ENCODE results near the gene PANK2.

The PANK2 gene

GRCh38 chr20:3871550-3872265 lies 17.5 kb upstream of the PANK2 start:
- no peak overlapping the region for H3K27ac ChIP-seq
- H3K4me1 ChIP-seq, result peaks cover 0 to 9% (median 0%) of the 10 kb centered on the region in 4 donors
- peaks cover 18 to 67% (median 19%) of the 10 kb centered on the region in 3 donors for H3K36me3 ChIP-seq
- H3K27me3 ChIP-seq, result no peaks in the 10 kb centered on the region
- DNase-seq, result no peak
- no peaks in the 10 kb centered on the region for H3K9me3 ChIP-seq
- intact Hi-C loops (cut with DNase I; ENCODE audit: low total_unique reads), result no loop called here
- no peak overlapping the region for H3K4me3 ChIP-seq
- TF ChIP-seq CTCF (IDR thresholded peaks at IDR 0.05), result no peak

GRCh38 chr20:3873507-3873906 lies 15.7 kb upstream of the PANK2 start:
- Histone ChIP-seq H3K4me3 (no peak overlapping the region), H3K36me3 (peaks cover 10 to 49% (median 18%) of the 10 kb centered on the region in 3 donors), H3K9me3 (no peaks in the 10 kb centered on the region), H3K27ac (no peak overlapping the region), H3K27me3 (no peaks in the 10 kb centered on the region), H3K4me1 (peaks cover 0 to 9% (median 0%) of the 10 kb centered on the region in 4 donors)
- intact Hi-C loops (cut with DNase I; ENCODE audit: low total_unique reads), result no loop called here
- DNase-seq, result no peak
- no peak for TF ChIP-seq CTCF (IDR thresholded peaks at IDR 0.05)

- Histone ChIP-seq H3K4me1 (peaks cover 0 to 9% (median 0%) of the 10 kb centered on the region in 4 donors), H3K27me3 (no peaks in the 10 kb centered on the region), H3K27ac (no peak overlapping the region), H3K36me3 (peaks cover 10 to 43% (median 18%) of the 10 kb centered on the region in 3 donors), H3K9me3 (no peaks in the 10 kb centered on the region), H3K4me3 (no peak overlapping the region)
- intact Hi-C loops (cut with DNase I; ENCODE audit: low total_unique reads), result no loop called here
- no peak for TF ChIP-seq CTCF (IDR thresholded peaks at IDR 0.05)
- DNase-seq, result no peak
Observed at GRCh38 chr20:3874194-3874844, 14.9 kb upstream of the PANK2 start.

- no peak overlapping the region for H3K27ac ChIP-seq
- TF ChIP-seq CTCF (IDR thresholded peaks at IDR 0.05), result no peak
- H3K4me3 ChIP-seq, result no peak overlapping the region
- H3K36me3 ChIP-seq, result peaks cover 10 to 33% (median 18%) of the 10 kb centered on the region in 3 donors
- peaks cover 0 to 9% (median 0%) of the 10 kb centered on the region in 4 donors for H3K4me1 ChIP-seq
- no peaks in the 10 kb centered on the region for H3K9me3 ChIP-seq
- no peak for DNase-seq
- intact Hi-C loops (cut with DNase I; ENCODE audit: low total_unique reads), result no loop called here
- H3K27me3 ChIP-seq, result no peaks in the 10 kb centered on the region
Observed at GRCh38 chr20:3875378-3875974, 13.7 kb upstream of the PANK2 start.

- TF ChIP-seq CTCF (IDR thresholded peaks at IDR 0.05), result no peak
- no peak for DNase-seq
- no peak overlapping the region for H3K27ac ChIP-seq
- intact Hi-C loops (cut with DNase I; ENCODE audit: low total_unique reads), result no loop called here
- no peaks in the 10 kb centered on the region for H3K9me3 ChIP-seq
- peaks cover 10 to 29% (median 18%) of the 10 kb centered on the region in 3 donors for H3K36me3 ChIP-seq
- H3K4me1 ChIP-seq, result peaks cover 0 to 9% (median 0%) of the 10 kb centered on the region in 4 donors
- no peak overlapping the region for H3K4me3 ChIP-seq
- H3K27me3 ChIP-seq, result no peaks in the 10 kb centered on the region
Observed at GRCh38 chr20:3876000-3876399, 13.2 kb upstream of the PANK2 start.

Data from tibial artery (tissue), 4 donors.